ENCODE results near the gene DLK1. TPM values are rescaled to one million over a fixed set of nuclear protein-coding genes. Genes with fewer than 3 reads are reported as not detected.

The DLK1 gene
- total and polyA plus RNA-seq, 2 of the 13 experiments (the other 11 are each of a cell fraction or from before 2014, with no cell fraction given), result 95.5 to 312 TPM

GRCh38 chr14:100750762-100751699, 24.3 kb downstream of the DLK1 start (continued):
- TF ChIP-seq ZNF768 (CRISPR knock-in tag; IDR thresholded peaks at IDR 0.05) (no peak), JARID2 (CRISPR knock-in tag; IDR thresholded peaks at IDR 0.05; ENCODE audit: insufficient replicate concordance) (no peak), ZNF589 (CRISPR knock-in tag; conservative IDR thresholded peaks at IDR 0.05) (no peak; the same call in 1 of the 2 replicates), HOXA3 (CRISPR knock-in tag; IDR thresholded peaks at IDR 0.05) (peak; percentile 87), SOX13 (IDR thresholded peaks at IDR 0.05) (peak; percentile 66; the same call in 1 of the 2 replicates), SOX13 (CRISPR knock-in tag; conservative IDR thresholded peaks at IDR 0.05 in 1 of 2, IDR thresholded peaks at IDR 0.05 in 1 of 2) (peak in 1 of 2 experiments; percentile 86; a peak in 2 of 4 replicates), MAZ (IDR thresholded peaks at IDR 0.05; ENCODE audit: borderline replicate concordance, low read depth, low read length) (no peak), MAZ (CRISPR knock-in tag; IDR thresholded peaks at IDR 0.05; ENCODE audit: low read depth) (0 out of 2 replicates have a peak, but pooled peaks have one; percentile 46), HMG20B (CRISPR knock-in tag; conservative IDR thresholded peaks at IDR 0.05) (0 out of 2 replicates have a peak, but pooled peaks have one; percentile 24), ZNF512 (CRISPR knock-in tag; IDR thresholded peaks at IDR 0.05) (0 out of 2 replicates have a peak, but pooled peaks have one; percentile 21), CCDC6 (CRISPR knock-in tag; IDR thresholded peaks at IDR 0.05) (peak; percentile 87; the same call in 1 of the 2 replicates), CENPT (CRISPR knock-in tag; IDR thresholded peaks at IDR 0.05; ENCODE audit: low read depth) (no peak), ZNF224 (CRISPR knock-in tag; IDR thresholded peaks at IDR 0.05) (no peak), HOXD1 (CRISPR knock-in tag; IDR thresholded peaks at IDR 0.05) (peak; percentile 92), ONECUT2 (CRISPR knock-in tag; IDR thresholded peaks at IDR 0.05) (no peak), ZBTB39 (CRISPR knock-in tag; IDR thresholded peaks at IDR 0.05) (peak; percentile 95), SETDB1 (CRISPR knock-in tag; IDR thresholded peaks at IDR 0.05; ENCODE audit: borderline replicate concordance) (no peak), ZNF788 (CRISPR knock-in tag; IDR thresholded peaks at IDR 0.05; ENCODE audit: borderline replicate concordance) (peak; percentile 78; the same call in 1 of the 2 replicates), TCF7 (IDR thresholded peaks at IDR 0.05; ENCODE audit: low read depth) (peak; percentile 67), CC2D1A (CRISPR knock-in tag; IDR thresholded peaks at IDR 0.05) (no peak), THRA (CRISPR knock-in tag; IDR thresholded peaks at IDR 0.05; ENCODE audit: borderline replicate concordance) (peak; percentile 85; the same call in 1 of the 2 replicates), ZNF18 (CRISPR knock-in tag; IDR thresholded peaks at IDR 0.05; ENCODE audit: insufficient replicate concordance) (peak; percentile 87)
